WTC11 (cell line): ENCODE data around the gene PPP1R16B. TPM values are rescaled to one million over a fixed set of nuclear protein-coding genes. Genes with fewer than 3 reads are reported as not detected.
A peak's percentile ranks its signal among the peaks of the same experiment; 100 is the strongest.

ENCODE experiments used
- ATAC-seq: fragments of 200-7000 bp; cut with Tn5 transposase; 2 replicates; pipeline ENCODE4 v1.10.0; 2021; ENCODE audit warnings: mild to moderate bottlenecking, moderate library complexity
- CTCF ChIA-PET: fragments of 300-600 bp; sonication (Branson Sonifier 250); formaldehyde crosslinking; loops from one replicate; lab custom pipeline; 2021; ENCODE audit warnings: antibody characterized with exemption; lab: Charles Lee
- POLR2A ChIA-PET: fragments of 350-600 bp; sonication (Branson Sonifier 250); formaldehyde crosslinking; loops from one replicate; lab custom pipeline; 2021; ENCODE audit warnings: antibody characterized with exemption; lab: Charles Lee
- DNase-seq: peaks from one replicate; pipeline ENCODE4 v3.0.0; 2021; ENCODE audit warnings: low spot score
- H3K27ac Mint-ChIP-seq: 2 replicates; pipeline ENCODE4 v1.8.0; 2021; ENCODE audit warnings: mixed read lengths
- H3K27me3 Mint-ChIP-seq: 2 replicates; pipeline ENCODE4 v1.8.0; 2021; ENCODE audit warnings: low read depth, mild to moderate bottlenecking, moderate library complexity, mixed read lengths
- H3K36me3 Mint-ChIP-seq: 2 replicates; pipeline ENCODE4 v1.8.0; 2021; ENCODE audit warnings: mixed read lengths
- H3K4me1 Mint-ChIP-seq: 2 replicates; pipeline ENCODE4 v1.8.0; 2022; ENCODE audit warnings: mixed read lengths
- H3K4me3 Mint-ChIP-seq: 2 replicates; pipeline ENCODE4 v1.8.0; 2021; ENCODE audit warnings: mild to moderate bottlenecking, moderate library complexity, mixed read lengths
- H3K9me3 Mint-ChIP-seq: 2 replicates; pipeline ENCODE4 v1.8.0; 2021; ENCODE audit warnings: mixed read lengths
- GTF2I ChIP-seq: fragments of 250-450 bp; sonication (Bioruptor Pico); conservative IDR thresholded peaks from 2 replicates; pipeline ENCODE4 v1.4.0; 2021; ENCODE audit warnings: mild to moderate bottlenecking
- JUN ChIP-seq: sonication (generic); formaldehyde crosslinking; IDR thresholded peaks from 2 replicates; pipeline ENCODE4 v1.8.0; 2023; ENCODE audit warnings: mild to moderate bottlenecking, missing genetic modification reagents
- KAT7 ChIP-seq: sonication (generic); formaldehyde crosslinking; IDR thresholded peaks from 2 replicates; pipeline ENCODE4 v1.8.1; 2023; ENCODE audit warnings: missing genetic modification reagents, mild to moderate bottlenecking, borderline replicate concordance
- NFATC4 ChIP-seq: fragments of 250-450 bp; sonication (Bioruptor Pico); IDR thresholded peaks from 2 replicates; pipeline ENCODE4 v1.9.0; 2021; ENCODE audit warnings: mild to moderate bottlenecking
- NR1H2 ChIP-seq: sonication (generic); formaldehyde crosslinking; IDR thresholded peaks from 2 replicates; pipeline ENCODE4 v1.9.0; 2021; ENCODE audit warnings: mild to moderate bottlenecking, moderate library complexity, missing genetic modification reagents
- NR2C2 ChIP-seq: sonication (generic); formaldehyde crosslinking; IDR thresholded peaks from 2 replicates; pipeline ENCODE4 v1.8.0; 2022; ENCODE audit warnings: mild to moderate bottlenecking, missing genetic modification reagents
- OVOL2 ChIP-seq: fragments of 250-450 bp; sonication (Bioruptor Pico); IDR thresholded peaks from 2 replicates; pipeline ENCODE4 v1.9.0; 2021; ENCODE audit warnings: mild to moderate bottlenecking, borderline replicate concordance
- SOX15 ChIP-seq: fragments of 250-450 bp; sonication (Bioruptor Pico); IDR thresholded peaks from 2 replicates; pipeline ENCODE4 v1.9.0; 2021; ENCODE audit warnings: mild to moderate bottlenecking
- SP1 ChIP-seq: sonication (generic); formaldehyde crosslinking; conservative IDR thresholded peaks from 2 replicates; pipeline ENCODE4 v1.8.1; 2022; ENCODE audit warnings: missing genetic modification reagents
- TCF7 ChIP-seq: sonication (generic); formaldehyde crosslinking; IDR thresholded peaks from 2 replicates; pipeline ENCODE4 v1.8.0; 2022; ENCODE audit warnings: mild to moderate bottlenecking, low read depth, missing genetic modification reagents, moderate library complexity
- ZBTB21 ChIP-seq: sonication (generic); formaldehyde crosslinking; IDR thresholded peaks from 2 replicates; pipeline ENCODE4 v1.8.1; 2023; ENCODE audit warnings: mild to moderate bottlenecking, missing genetic modification reagents, borderline replicate concordance
- ZNF232 ChIP-seq: sonication (generic); formaldehyde crosslinking; IDR thresholded peaks from 2 replicates; pipeline ENCODE4 v1.8.0; 2022; ENCODE audit warnings: mild to moderate bottlenecking, missing genetic modification reagents
- ZNF416 ChIP-seq: fragments of 250-450 bp; sonication (Bioruptor Pico); IDR thresholded peaks from 2 replicates; pipeline ENCODE4 v1.9.0; 2021; ENCODE audit warnings: mild to moderate bottlenecking, inconsistent platforms
- ZNF423 ChIP-seq: fragments of 250-450 bp; sonication (Bioruptor Pico); IDR thresholded peaks from 2 replicates; pipeline ENCODE4 v2.1.2; 2022; ENCODE audit warnings: mild to moderate bottlenecking, moderate library complexity
- ZNF671 ChIP-seq: fragments of 250-450 bp; sonication (Bioruptor Pico); IDR thresholded peaks from 2 replicates; pipeline ENCODE4 v1.8.0; 2021; ENCODE audit warnings: mild to moderate bottlenecking
- total RNA-seq: library from RNA; stranded (reverse); gene quantifications from 3 replicates; pipeline ENCODE4 v1.2.3, GENCODE V29; 2021
- TF ChIP-seq, protein P1 (sequence below): fragments of 250-450 bp; sonication (Bioruptor Pico); IDR thresholded peaks from 2 replicates; pipeline ENCODE4 v1.8.0; 2021; ENCODE audit warnings: mild to moderate bottlenecking
- TF ChIP-seq, protein P2 (sequence below): sonication (generic); formaldehyde crosslinking; conservative IDR thresholded peaks from 2 replicates; pipeline ENCODE4 v1.8.1; 2022; ENCODE audit warnings: mild to moderate bottlenecking, missing genetic modification reagents
- TF ChIP-seq, protein P3 (sequence below): sonication (generic); formaldehyde crosslinking; IDR thresholded peaks from 2 replicates; pipeline ENCODE4 v1.8.0; 2023; ENCODE audit warnings: missing genetic modification reagents
- TF ChIP-seq, protein P4 (sequence below): sonication (generic); formaldehyde crosslinking; IDR thresholded peaks from 2 replicates; pipeline ENCODE4 v1.8.0; 2022; ENCODE audit warnings: mild to moderate bottlenecking, missing genetic modification reagents

Gene PPP1R16B
- total RNA-seq, 1 experiment from 2014 or later: 12.0 TPM

DNA sequence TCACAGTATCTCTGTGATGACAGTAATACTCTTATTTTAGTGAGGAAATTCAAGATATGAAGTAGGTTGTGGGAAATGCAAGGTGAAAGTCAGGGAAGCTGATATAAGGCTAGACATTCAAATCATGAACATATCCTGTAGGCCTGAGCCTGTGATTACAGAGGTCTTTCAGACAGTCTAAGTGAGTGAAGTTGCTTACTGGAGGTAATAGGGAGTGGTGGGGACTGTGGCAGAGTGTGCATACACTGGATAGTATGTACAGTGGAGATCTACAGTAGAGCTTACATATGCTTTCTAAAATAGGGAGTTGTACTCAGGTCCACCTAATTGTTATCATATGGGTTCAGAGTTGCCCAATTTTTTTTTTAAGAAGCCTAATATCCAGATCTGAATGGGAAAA lies 159.8 kb downstream of the PPP1R16B start:
- Mint-ChIP-seq H3K27ac (0 out of 2 replicates have a peak overlapping the region, but pooled peaks have one; percentile 5), H3K36me3 (peaks cover 15% of the 10 kb centered on the region), H3K9me3 (no peaks in the 10 kb centered on the region), H3K4me1 (peaks cover 24% of the 10 kb centered on the region), H3K4me3 (no peak overlapping the region), H3K27me3 (no peaks in the 10 kb centered on the region)
- ATAC-seq (no peak), DNase-seq (no peak)
- TF ChIP-seq ZBTB21 (no peak), ZNF232 (CRISPR knock-in tag) (no peak), TCF7 (no peak), GTF2I (CRISPR knock-in tag) (no peak), SOX15 (no peak), OVOL2 (CRISPR knock-in tag) (no peak), ZNF423 (CRISPR knock-in tag) (no peak), JUN (no peak), ZNF416 (CRISPR knock-in tag) (no peak), KAT7 (CRISPR knock-in tag) (no peak), SP1 (CRISPR knock-in tag) (no peak)
- TF ChIP-seq, protein P1, sequence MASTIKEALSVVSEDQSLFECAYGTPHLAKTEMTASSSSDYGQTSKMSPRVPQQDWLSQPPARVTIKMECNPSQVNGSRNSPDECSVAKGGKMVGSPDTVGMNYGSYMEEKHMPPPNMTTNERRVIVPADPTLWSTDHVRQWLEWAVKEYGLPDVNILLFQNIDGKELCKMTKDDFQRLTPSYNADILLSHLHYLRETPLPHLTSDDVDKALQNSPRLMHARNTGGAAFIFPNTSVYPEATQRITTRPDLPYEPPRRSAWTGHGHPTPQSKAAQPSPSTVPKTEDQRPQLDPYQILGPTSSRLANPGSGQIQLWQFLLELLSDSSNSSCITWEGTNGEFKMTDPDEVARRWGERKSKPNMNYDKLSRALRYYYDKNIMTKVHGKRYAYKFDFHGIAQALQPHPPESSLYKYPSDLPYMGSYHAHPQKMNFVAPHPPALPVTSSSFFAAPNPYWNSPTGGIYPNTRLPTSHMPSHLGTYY: no peak
- TF ChIP-seq, protein P2, sequence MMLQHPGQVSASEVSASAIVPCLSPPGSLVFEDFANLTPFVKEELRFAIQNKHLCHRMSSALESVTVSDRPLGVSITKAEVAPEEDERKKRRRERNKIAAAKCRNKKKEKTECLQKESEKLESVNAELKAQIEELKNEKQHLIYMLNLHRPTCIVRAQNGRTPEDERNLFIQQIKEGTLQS (CRISPR knock-in tag): no peak
- TF ChIP-seq, protein P3, sequence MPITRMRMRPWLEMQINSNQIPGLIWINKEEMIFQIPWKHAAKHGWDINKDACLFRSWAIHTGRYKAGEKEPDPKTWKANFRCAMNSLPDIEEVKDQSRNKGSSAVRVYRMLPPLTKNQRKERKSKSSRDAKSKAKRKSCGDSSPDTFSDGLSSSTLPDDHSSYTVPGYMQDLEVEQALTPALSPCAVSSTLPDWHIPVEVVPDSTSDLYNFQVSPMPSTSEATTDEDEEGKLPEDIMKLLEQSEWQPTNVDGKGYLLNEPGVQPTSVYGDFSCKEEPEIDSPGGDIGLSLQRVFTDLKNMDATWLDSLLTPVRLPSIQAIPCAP (CRISPR knock-in tag): no peak
- TF ChIP-seq, protein P4, sequence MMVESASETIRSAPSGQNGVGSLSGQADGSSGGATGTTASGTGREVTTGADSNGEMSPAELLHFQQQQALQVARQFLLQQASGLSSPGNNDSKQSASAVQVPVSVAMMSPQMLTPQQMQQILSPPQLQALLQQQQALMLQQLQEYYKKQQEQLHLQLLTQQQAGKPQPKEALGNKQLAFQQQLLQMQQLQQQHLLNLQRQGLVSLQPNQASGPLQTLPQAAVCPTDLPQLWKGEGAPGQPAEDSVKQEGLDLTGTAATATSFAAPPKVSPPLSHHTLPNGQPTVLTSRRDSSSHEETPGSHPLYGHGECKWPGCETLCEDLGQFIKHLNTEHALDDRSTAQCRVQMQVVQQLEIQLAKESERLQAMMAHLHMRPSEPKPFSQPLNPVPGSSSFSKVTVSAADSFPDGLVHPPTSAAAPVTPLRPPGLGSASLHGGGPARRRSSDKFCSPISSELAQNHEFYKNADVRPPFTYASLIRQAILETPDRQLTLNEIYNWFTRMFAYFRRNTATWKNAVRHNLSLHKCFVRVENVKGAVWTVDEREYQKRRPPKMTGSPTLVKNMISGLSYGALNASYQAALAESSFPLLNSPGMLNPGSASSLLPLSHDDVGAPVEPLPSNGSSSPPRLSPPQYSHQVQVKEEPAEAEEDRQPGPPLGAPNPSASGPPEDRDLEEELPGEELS (CRISPR knock-in tag): no peak
- CTCF ChIA-PET: interaction anchor here (0.5 kb wide), 1 partner anchor 10 kb away, joined by 4 read pairs; no protein-coding TSS in a partner anchor
- POLR2A ChIA-PET: interaction anchor here (0.9 kb wide), 1 partner anchor 39 kb away, joined by 3 read pairs; the partner anchor contains the start of gene FAM83D

DNA sequence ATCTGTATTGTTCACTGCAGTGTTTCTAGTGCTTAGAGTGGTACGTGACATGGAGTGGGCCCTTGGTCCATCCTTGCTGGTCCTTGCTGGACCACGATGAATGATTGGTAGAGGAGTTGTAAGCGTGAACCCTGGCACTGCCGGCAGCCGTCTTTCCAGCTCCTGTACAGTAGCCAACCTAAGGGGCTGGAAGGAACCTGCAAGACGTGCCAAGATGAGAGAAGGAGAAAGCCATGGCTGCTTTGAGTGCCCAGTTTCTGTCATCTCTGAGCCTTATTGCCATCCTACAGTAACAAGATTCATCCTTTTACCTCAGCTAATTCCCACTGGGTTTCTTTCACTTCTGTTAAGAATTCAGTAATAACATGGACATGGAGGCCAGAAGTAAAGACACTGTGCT lies 162.6 kb downstream of the PPP1R16B start:
- ChIA-PET CTCF (no interaction called here), POLR2A (no interaction called here)
- H3K36me3 Mint-ChIP-seq: peaks cover 28% of the 10 kb centered on the region
- no peaks in the 10 kb centered on the region for H3K9me3 Mint-ChIP-seq
- no peak for ATAC-seq
- TF ChIP-seq NR2C2 (no peak), NR1H2 (CRISPR knock-in tag) (no peak), TCF7 (no peak), NFATC4 (CRISPR knock-in tag) (no peak), ZNF671 (CRISPR knock-in tag) (no peak)
- TF ChIP-seq, protein P3 (CRISPR knock-in tag): no peak
- TF ChIP-seq, protein P4 (CRISPR knock-in tag): no peak
- H3K27me3 Mint-ChIP-seq: no peaks in the 10 kb centered on the region
- peaks cover 6% of the 10 kb centered on the region for H3K4me1 Mint-ChIP-seq
- DNase-seq: no peak
- no peak overlapping the region for H3K4me3 Mint-ChIP-seq
- peak overlapping the region; percentile 22; the same call in 1 of the 2 replicates for H3K27ac Mint-ChIP-seq
